HG03097 (cell line): ENCODE results near the gene FBXO11.

Experiments used
- ATAC-seq: cut with Tn5 transposase; IDR thresholded peaks from one replicate; pipeline ENCODE4 v1.9.1; 2021; ENCODE audit not compliant: unreplicated experiment, low FRiP score

FBXO11 gene

GRCh38 chr2:47799031-47799609, 107.2 kb downstream of the FBXO11 start:
- ATAC-seq: no peak

GRCh38 chr2:47798631-47799030, 107.7 kb downstream of the FBXO11 start:
- no peak for ATAC-seq

GRCh38 chr2:47796090-47796697, 110.1 kb downstream of the FBXO11 start:
- no peak for ATAC-seq

GRCh38 chr2:47785986-47786385, 120.3 kb downstream of the FBXO11 start:
- ATAC-seq: no peak

DNA sequence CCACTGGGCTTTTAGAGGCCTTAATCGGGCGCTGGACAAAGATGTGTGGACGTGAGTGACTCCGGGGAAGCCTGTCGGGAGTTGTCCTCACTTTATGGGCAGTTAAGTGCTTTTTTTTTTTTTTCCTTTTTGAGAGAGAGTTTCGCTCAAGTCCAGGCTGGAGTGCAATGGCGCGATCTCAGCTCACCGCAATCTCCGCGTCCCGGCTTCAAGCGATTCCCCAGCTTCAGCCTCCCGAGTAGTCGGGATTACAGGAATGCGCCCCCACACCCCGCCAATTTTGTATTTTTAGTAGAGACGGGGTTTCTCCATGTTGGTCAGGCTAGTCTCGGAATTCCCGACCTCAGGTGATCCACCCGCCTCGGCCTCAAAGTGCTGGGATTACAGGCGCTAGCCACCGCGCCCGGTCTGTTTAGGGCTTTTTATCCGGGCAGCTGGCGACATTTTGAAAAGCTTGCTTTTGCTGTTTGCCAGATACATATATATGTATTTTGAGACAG, 121.9 kb downstream of the FBXO11 start:
- no peak for ATAC-seq

DNA sequence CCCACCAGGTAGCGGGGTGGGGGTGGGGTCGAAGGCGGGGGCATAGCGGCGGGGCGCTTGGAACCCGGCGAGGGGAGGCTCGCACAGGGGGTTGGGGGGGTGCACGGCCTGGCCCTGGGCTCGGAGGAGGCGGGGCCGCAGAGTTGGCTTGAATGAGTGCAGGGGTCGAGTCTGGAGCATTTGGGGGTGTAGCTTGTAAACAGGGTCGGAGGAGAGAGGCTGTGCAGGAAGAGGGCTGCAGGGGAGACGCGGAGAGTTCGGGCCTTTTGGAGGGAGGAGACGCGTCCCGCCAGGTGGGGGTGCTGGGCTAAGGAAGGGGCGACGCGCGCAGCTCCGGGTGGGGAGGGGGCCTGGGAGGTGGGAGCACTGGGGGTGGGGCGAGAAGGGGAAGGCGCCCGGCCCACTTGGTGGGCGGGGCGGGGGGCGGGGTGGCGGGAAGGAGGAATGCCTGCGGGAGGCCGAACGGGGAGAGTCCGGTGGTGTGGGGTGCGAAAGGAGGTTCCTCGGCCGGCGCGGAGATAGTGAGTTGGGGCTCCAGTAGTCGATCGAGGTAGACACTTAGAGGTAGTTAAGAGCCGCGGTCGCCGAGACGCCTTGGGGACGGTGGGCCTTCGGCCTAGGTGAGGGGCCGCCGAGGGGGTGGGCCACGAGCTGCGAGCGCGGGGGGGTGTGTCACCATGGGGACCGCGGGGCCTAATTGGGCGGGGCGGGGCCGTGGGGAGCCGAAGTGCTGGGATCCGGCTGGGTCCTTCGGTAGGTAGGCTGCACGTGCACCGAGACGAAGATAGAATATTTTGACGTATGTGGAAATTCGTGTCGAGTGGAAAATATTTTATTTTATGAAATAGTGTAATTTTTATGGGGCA, 122.6 kb downstream of the FBXO11 start:
- peak; percentile 15 for ATAC-seq

GRCh38 chr2:47782671-47783485, 123.4 kb downstream of the FBXO11 start, which contains the start of gene MSH6:
TSS of gene MSH6 (plus strand) at chr2:47783145. CDS start at chr2:47783234, 89 bp downstream.
- ATAC-seq: peak; percentile 85

DNA sequence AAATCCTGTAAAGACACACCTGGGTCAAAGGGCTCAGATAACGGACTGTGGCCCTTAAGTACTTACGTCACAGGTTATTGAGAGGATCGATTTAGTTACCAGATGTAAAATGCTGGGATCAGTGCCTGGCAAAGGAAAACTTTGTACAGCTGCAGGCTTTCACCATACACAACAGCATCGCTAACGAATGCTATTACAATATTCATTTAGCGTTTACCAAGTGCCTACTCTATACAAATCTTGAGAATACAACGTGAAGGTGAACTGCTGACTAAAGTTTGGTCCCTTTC, 124.0 kb downstream of the FBXO11 start:
- no peak for ATAC-seq

DNA sequence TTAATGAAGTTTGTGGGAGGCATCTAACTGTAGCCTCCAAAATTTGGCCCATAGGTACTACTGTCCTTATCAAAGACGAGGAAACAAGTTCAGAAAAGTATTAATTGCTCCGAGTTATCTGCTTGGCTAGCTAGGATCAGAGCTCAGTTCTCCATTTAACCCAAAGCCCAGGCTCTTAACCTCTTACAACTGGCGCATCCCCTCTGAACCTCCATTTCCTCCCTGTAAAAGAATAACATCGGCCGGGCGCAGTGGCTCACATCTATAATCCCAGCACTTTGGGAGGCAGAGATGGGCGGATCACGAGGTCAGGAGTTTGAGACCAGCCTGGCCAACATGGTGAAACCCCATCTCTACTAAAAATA, 126.9 kb downstream of the FBXO11 start:
- no peak for ATAC-seq

DNA sequence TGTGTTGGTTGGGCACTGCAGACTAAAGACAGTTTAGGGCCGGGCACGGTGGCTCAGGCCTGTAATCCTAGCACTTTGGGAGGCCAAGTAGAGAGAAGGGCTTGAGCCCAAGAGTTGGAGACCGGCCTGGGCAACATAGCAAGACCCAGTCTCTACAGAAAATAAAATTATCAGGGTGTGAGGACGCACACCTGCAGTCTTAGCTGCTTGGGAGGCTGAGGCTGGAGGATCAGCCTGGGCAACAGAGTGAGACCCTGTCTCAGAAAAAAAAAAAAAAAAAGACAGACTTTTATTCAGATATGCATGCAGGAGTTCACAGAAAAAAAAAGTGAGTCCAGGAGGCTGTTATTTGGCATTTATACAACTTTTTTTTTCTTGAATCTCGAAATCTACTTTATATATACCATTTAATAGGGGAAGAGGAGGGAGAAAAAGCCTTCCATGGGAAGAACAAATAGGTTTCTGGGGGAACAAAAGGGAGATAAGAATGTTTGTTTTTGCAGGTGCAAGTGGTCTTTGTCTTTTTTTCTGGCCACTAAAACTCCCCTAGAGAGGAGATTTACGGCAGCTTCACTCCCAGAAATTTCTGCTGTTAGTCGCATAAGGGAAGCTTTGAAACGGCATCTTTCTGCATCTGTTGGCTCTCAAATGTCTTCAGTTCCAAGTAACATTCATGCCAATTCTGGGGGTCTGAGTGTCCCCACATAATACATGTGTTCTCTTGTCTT, 127.4 kb downstream of the FBXO11 start:
- no peak for ATAC-seq

- ATAC-seq: no peak
Observed at GRCh38 chr2:47777277-47777937, 128.9 kb downstream of the FBXO11 start.

GRCh38 chr2:47774567-47774966, 131.7 kb downstream of the FBXO11 start:
- no peak for ATAC-seq

GRCh38 chr2:47772343-47772742, 134.0 kb downstream of the FBXO11 start:
- no peak for ATAC-seq

DNA sequence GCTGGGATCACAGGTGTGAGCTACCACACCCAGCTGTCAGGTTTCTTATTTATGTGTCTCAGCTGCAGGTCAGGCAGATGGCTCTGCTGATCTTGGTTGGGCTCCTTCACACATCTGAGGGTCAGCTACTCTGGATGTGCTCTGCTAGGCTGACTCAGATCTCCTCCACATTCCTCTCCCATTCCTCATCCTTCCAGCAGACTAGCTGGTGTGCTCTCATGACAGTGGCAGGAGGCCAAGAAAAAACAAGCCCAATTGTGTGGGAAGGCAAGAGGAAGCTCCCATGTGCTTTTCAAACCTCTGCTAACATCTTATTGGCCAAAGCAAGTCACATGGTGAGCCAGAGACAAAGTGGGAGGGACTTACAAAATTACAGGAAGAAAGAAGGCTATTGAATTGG, 135.1 kb downstream of the FBXO11 start:
- no peak for ATAC-seq

DNA sequence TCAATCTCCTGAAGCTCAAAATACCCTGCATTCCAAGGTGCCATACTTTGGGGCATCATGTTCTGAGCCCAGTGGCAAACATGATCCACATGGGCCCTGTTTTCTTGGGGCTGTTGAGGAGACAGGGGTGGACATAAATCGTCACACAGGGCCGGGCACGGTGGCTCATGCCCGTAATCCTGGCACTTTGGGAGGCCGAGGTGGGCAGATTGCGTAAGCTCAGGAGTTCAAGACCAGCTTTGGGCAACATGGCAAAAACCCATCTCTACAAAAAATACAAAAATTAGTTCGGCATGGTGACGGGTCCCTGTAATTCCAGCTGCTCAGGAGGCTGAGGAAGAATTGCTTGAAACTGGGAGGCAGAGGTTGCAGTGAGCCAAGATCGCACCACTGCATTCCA, 137.0 kb downstream of the FBXO11 start:
- ATAC-seq: no peak

GRCh38 chr2:47767880-47768609, 138.3 kb downstream of the FBXO11 start:
- no peak for ATAC-seq

- ATAC-seq: no peak
Observed at GRCh38 chr2:47767497-47767844, 138.8 kb downstream of the FBXO11 start.

DNA sequence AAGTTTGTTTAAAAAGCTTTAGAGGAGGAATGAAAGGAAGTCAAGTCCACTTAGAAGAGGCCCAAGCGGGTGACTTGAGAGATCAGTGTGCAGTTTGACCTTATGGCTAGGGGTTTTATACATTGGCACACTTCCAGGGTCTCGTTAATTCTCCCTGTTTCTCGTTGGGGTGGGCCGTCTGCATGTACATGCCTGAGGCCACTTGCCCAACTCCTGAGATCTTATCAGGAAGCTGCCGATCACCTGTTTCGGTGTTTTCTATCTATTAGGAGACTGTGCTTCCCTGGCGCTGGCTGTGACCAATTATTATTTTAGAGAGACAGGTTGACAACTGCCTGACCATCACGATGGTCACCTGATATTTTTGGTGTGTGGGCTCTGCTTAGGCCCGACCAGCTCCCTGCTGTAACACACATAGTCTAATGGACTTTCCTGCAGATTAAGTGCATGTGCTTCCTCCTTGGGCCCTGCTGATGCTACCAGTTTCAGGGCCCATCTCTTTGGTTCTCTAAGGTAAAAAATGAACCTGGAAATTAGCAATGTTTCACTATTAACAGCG, 154.4 kb downstream of the FBXO11 start:
- peak; percentile 34 for ATAC-seq

DNA sequence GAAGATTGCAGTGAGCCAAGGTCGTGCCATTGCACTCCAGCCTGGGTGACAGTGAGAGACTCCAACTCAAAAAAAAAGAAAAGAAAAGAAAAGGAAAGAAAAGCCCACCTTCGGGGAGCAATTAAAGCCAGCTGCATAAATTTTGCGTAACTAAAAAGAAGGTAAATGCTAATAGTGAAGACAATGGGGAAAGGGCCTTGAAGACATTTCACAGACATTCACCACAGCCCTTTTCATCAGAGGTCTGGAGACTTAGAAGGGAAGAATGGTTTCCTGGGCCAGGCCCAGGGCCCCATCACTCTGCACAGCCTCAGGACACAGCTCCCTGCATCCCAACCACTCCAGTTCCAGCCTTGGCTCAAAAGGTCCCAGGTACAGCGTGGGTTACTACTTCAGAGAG, 158.4 kb downstream of the FBXO11 start:
- ATAC-seq: no peak
